HCT116 (cell line): ENCODE data around the gene NEUROD2. TPM values are rescaled to one million over a fixed set of nuclear protein-coding genes. Genes with fewer than 3 reads are reported as not detected.
"Not testable (repeated sequence)": the region's sequence is repeated elsewhere in the genome, so short reads cannot be mapped to it uniquely, and the experiment has no call there.

Experiments used
- ATAC-seq: fragments of 200-7000 bp; cut with Tn5 transposase; 2 replicates; pipeline ENCODE4 v1.9.1; 2020; ENCODE audit warnings: mild to moderate bottlenecking, moderate library complexity
- BruUV-seq: library from RNA; stranded (reverse); fragments of 400-500 nt; replicated peaks from 2 replicates; lab custom pipeline; 2021; lab: Mats Ljungman, UMichigan
- CTCF ChIA-PET: fragments of 300-600 bp; sonication (Branson Sonifier 250); formaldehyde crosslinking; loops from one replicate; lab custom pipeline; 2021; ENCODE audit warnings: antibody characterized with exemption; lab: Charles Lee
- POLR2A ChIA-PET: fragments of 300-600, 350-600 bp; sonication (Branson Sonifier 250); formaldehyde crosslinking; loops from one replicate; lab custom pipeline; 2021; ENCODE audit warnings: antibody characterized with exemption; lab: Charles Lee
- RAD21 ChIA-PET, 2 experiments: fragments of 300-600 bp; sonication (Branson Sonifier 250); formaldehyde crosslinking; loops; one replicate each; lab custom pipeline; 2023; ENCODE audit warnings: low total read pairs in 2 of 2; ENCODE audit not compliant: uncharacterized antibody in 2 of 2, unreplicated experiment in 2 of 2, low non-redundant PET in 1 of 2; lab: Charles Lee
- DNase-seq: peaks from one replicate; pipeline ENCODE4 v3.0.0-alpha.2; 2010; ENCODE audit warnings: low read depth, low spot score
- H2AFZ ChIP-seq: fragments of 200-600 bp; shearing (Covaris generic), sonication (generic); 2 replicates; pipeline ENCODE4 v1.6.1; 2017; ENCODE audit warnings: low read depth, mixed run types, mixed read lengths, antibody characterized with exemption, low read length; ENCODE audit not compliant: poor library complexity, severe bottlenecking
- H3K27ac ChIP-seq: 2 replicates; pipeline ENCODE4 v1.5.1; 2012; ENCODE audit warnings: low read depth, low read length
- H3K27me3 ChIP-seq: fragments of 200-600 bp; sonication (generic); 2 replicates; pipeline ENCODE4 v1.6.1; 2016; ENCODE audit warnings: mixed run types, low read length, mixed read lengths; ENCODE audit not compliant: insufficient read depth
- H3K36me3 ChIP-seq, 2 experiments: fragments of 200-500 bp in 1 of 2; fragments of 200-600 bp in 1 of 2; sonication (Bioruptor generic) in 1 of 2; sonication (generic) in 1 of 2; 2 replicates each; pipeline versions ENCODE4 v1.5.1 to v1.6.1; 2014 to 2016; ENCODE audit warnings: low read length in 2 of 2, inconsistent platforms in 1 of 2, mixed read lengths in 1 of 2, mixed run types in 1 of 2; ENCODE audit not compliant: insufficient read depth in 2 of 2, control insufficient read depth in 1 of 2
- H3K4me1 ChIP-seq, 2 experiments: fragments of 200-600 bp in 1 of 2; sonication (generic) in 1 of 2; 2 replicates each; pipeline versions ENCODE4 v1.5.1 to v1.6.1; 2012 to 2017; ENCODE audit warnings: low read length in 2 of 2, inconsistent platforms in 1 of 2, mild to moderate bottlenecking in 1 of 2, mixed read lengths in 1 of 2, mixed run types in 1 of 2, moderate library complexity in 1 of 2; ENCODE audit not compliant: insufficient read depth in 2 of 2, control insufficient read depth in 1 of 2
- H3K4me2 ChIP-seq: fragments of 200-600 bp; sonication (generic); 2 replicates; pipeline ENCODE4 v1.6.1; 2017; ENCODE audit warnings: mixed run types, low read length, mixed read lengths
- H3K4me3 ChIP-seq, 2 experiments: fragments of 200-600 bp in 1 of 2; sonication (generic) in 1 of 2; replicated peaks in 1 of 2; 2 replicates each; pipeline ENCODE4 v1.5.1; 2011 to 2016; ENCODE audit warnings: low read length in 2 of 2, control low read depth in 1 of 2, low read depth in 1 of 2, mild to moderate bottlenecking in 1 of 2, mixed read lengths in 1 of 2, mixed run types in 1 of 2
- H3K79me2 ChIP-seq: fragments of 200-600 bp; sonication (generic); 2 replicates; pipeline ENCODE4 v1.6.1; 2017; ENCODE audit warnings: mild to moderate bottlenecking, mixed run types, low read length, moderate library complexity, mixed read lengths; ENCODE audit not compliant: insufficient read depth
- H3K9ac ChIP-seq: fragments of 200-600 bp; sonication (generic); 2 replicates; pipeline ENCODE4 v1.6.1; 2016; ENCODE audit warnings: low read length, mixed read lengths
- H3K9me2 ChIP-seq: fragments of 200-600 bp; sonication (generic), shearing (Covaris generic); 2 replicates; pipeline ENCODE4 v1.6.1; 2017; ENCODE audit warnings: mixed run types, mild to moderate bottlenecking, moderate library complexity; ENCODE audit not compliant: insufficient read depth
- H3K9me3 ChIP-seq, 2 experiments: fragments of 200-500 bp in 1 of 2; fragments of 200-600 bp in 1 of 2; sonication (Bioruptor generic) in 1 of 2; sonication (generic) in 1 of 2; 2 replicates each; pipeline ENCODE4 v1.6.1; 2014 to 2017; ENCODE audit warnings: low read length in 2 of 2, mixed read lengths in 2 of 2, inconsistent platforms in 1 of 2, low read depth in 1 of 2, mild to moderate bottlenecking in 1 of 2, mixed run types in 1 of 2, moderate library complexity in 1 of 2; ENCODE audit not compliant: control insufficient read depth in 1 of 2, insufficient read depth in 1 of 2
- H4K20me1 ChIP-seq: fragments of 200-600 bp; sonication (generic), shearing (Covaris generic); 2 replicates; pipeline ENCODE4 v1.6.1; 2017; ENCODE audit warnings: mixed run types, mild to moderate bottlenecking, moderate library complexity; ENCODE audit not compliant: insufficient read depth
- ATF3 ChIP-seq: IDR thresholded peaks from 2 replicates; pipeline ENCODE4 v1.6.1; 2012
- CEBPB ChIP-seq: IDR thresholded peaks from 2 replicates; pipeline ENCODE4 v1.6.1; 2012; ENCODE audit warnings: low read depth
- ELF1 ChIP-seq: IDR thresholded peaks from 2 replicates; pipeline ENCODE4 v1.6.1; 2012; ENCODE audit warnings: low read depth, borderline replicate concordance
- EZH2phosphoT487 ChIP-seq: fragments of 200-600 bp; IDR thresholded peaks from 2 replicates; pipeline ENCODE4 v1.6.1; 2018; ENCODE audit warnings: antibody characterized with exemption, borderline replicate concordance
- FOSL1 ChIP-seq: IDR thresholded peaks from 2 replicates; pipeline ENCODE4 v1.6.1; 2012; ENCODE audit warnings: low read depth
- POLR2A ChIP-seq: IDR thresholded peaks from 2 replicates; pipeline ENCODE4 v1.7.0; 2011; ENCODE audit warnings: borderline replicate concordance; ENCODE audit not compliant: insufficient read depth, insufficient read length; ENCODE audit errors: extremely low read depth
- RAD21 ChIP-seq: IDR thresholded peaks from 2 replicates; pipeline ENCODE4 v1.6.1; 2012; ENCODE audit warnings: low read depth, mild to moderate bottlenecking
- REST ChIP-seq: IDR thresholded peaks from 2 replicates; pipeline ENCODE4 v1.6.1; 2012; ENCODE audit warnings: low read depth
- SIN3A ChIP-seq: IDR thresholded peaks from 2 replicates; pipeline ENCODE4 v1.6.1; 2012; ENCODE audit warnings: low read depth
- SP1 ChIP-seq: IDR thresholded peaks from 2 replicates; pipeline ENCODE4 v1.6.1; 2012; ENCODE audit warnings: low read depth
- SRF ChIP-seq: IDR thresholded peaks from 2 replicates; pipeline ENCODE4 v1.6.1; 2012; ENCODE audit warnings: low read depth
- YY1 ChIP-seq: IDR thresholded peaks from 2 replicates; pipeline ENCODE4 v1.6.1; 2011; ENCODE audit warnings: low read length, low read depth, moderate library complexity, mild to moderate bottlenecking; ENCODE audit not compliant: insufficient replicate concordance; ENCODE audit errors: extremely low read depth
- ZBTB33 ChIP-seq: IDR thresholded peaks from 2 replicates; pipeline ENCODE4 v1.6.1; 2011; ENCODE audit warnings: mild to moderate bottlenecking, low read length, moderate library complexity; ENCODE audit not compliant: insufficient replicate concordance; ENCODE audit errors: extremely low read depth
- ZNF274 ChIP-seq: fragments of 200-500 bp; sonication (Bioruptor generic); IDR thresholded peaks from 2 replicates; pipeline ENCODE4 v1.6.1; 2014; ENCODE audit warnings: mild to moderate bottlenecking, low read depth, low read length, inconsistent platforms
- intact Hi-C: fragments of 100-400 bp; cut with micrococcal nuclease; formaldehyde crosslinking; loops from 2 replicates; pipeline ENCODE4 v1.10.0; 2022
- total RNA-seq: library from RNA; stranded (reverse); gene quantifications from one replicate; pipeline ENCODE4 v1.2.1, GENCODE V29; 2021; ENCODE audit not compliant: unreplicated experiment

The NEUROD2 gene
- total RNA-seq, 1 experiment from 2014 or later = not detected

GRCh38 chr17:39590180-39590579 lies 17.5 kb downstream of the NEUROD2 start:
- H3K4me2 ChIP-seq, H3K4me1 ChIP-seq, H3K4me3 ChIP-seq, H3K36me3 ChIP-seq, BruUV-seq, H4K20me1 ChIP-seq, H3K9me3 ChIP-seq, H3K9ac ChIP-seq, RAD21 ChIA-PET, H3K27ac ChIP-seq, H3K9me2 ChIP-seq, DNase-seq, H3K27me3 ChIP-seq, intact Hi-C loops, H3K79me2 ChIP-seq, ATAC-seq, H2AFZ ChIP-seq, POLR2A ChIA-PET: not testable (repeated sequence)
- CTCF ChIA-PET = interaction anchor here (0.9 kb wide), 1 partner anchor 33 kb away, joined by 3 read pairs; no protein-coding TSS in a partner anchor

GRCh38 chr17:39582658-39583057 lies 25.1 kb downstream of the NEUROD2 start:
- DNase-seq = no peak
- H3K27ac ChIP-seq = no peak overlapping the region
- no peak overlapping the region for H3K4me2 ChIP-seq
- no peak overlapping the region for H3K9ac ChIP-seq
- RAD21 ChIA-PET = no interaction called here
- CTCF ChIA-PET = interaction anchor here (1.4 kb wide), 1 partner anchor 8 kb away, joined by 3 read pairs; no protein-coding TSS in a partner anchor
- no peak overlapping the region for H2AFZ ChIP-seq
- ATAC-seq = no peak
- POLR2A ChIA-PET = no interaction called here
- BruUV-seq = no TSS peak
- no peaks in the 10 kb centered on the region for H3K4me1 ChIP-seq
- no peaks in the 10 kb centered on the region for H4K20me1 ChIP-seq
- no peaks in the 10 kb centered on the region for H3K9me2 ChIP-seq
- H3K4me3 ChIP-seq = no peak overlapping the region
- intact Hi-C loops = no loop called here
- H3K9me3 ChIP-seq = no peaks in the 10 kb centered on the region
- no peaks in the 10 kb centered on the region for H3K36me3 ChIP-seq
- no peaks in the 10 kb centered on the region for H3K79me2 ChIP-seq
- no peaks in the 10 kb centered on the region for H3K27me3 ChIP-seq
- TF ChIP-seq SIN3A (no peak), REST (no peak), RAD21 (no peak), CEBPB (no peak), ZBTB33 (no peak), EZH2phosphoT487 (no peak), ZNF274 (no peak), ELF1 (no peak), SRF (no peak), SP1 (no peak), ATF3 (no peak), YY1 (no peak), POLR2A (no peak), FOSL1 (no peak)
